ENCODE results near the gene AOPEP. TPM values are rescaled to one million over a fixed set of nuclear protein-coding genes. Genes with fewer than 3 reads are reported as not detected.

Gene AOPEP
- total RNA-seq, 1 donor from 2014 or later, result 75.3 TPM

GRCh38 chr9:95067897-95068296 lies 341.4 kb downstream of the AOPEP start:
- H3K79me2 ChIP-seq (ENCODE audit: insufficient read depth, low read length), result peaks cover 99% of the 10 kb centered on the region
- H3K36me3 ChIP-seq (ENCODE audit: insufficient read depth, low read length), result peaks cover 52% of the 10 kb centered on the region
- no peak overlapping the region for H3K27ac ChIP-seq (ENCODE audit: low read depth, low read length)
- H2AFZ ChIP-seq (ENCODE audit: low read depth, low read length), result no peak overlapping the region
- Mint-ChIP-seq H3K36me3 (ENCODE audit: low read depth, unreplicated experiment) (peaks cover 18% of the 10 kb centered on the region), H3K27me3 (ENCODE audit: low read depth, unreplicated experiment) (no peaks in the 10 kb centered on the region), H3K4me1 (ENCODE audit: low read depth, unreplicated experiment) (peaks cover 16% of the 10 kb centered on the region), H3K4me3 (ENCODE audit: unreplicated experiment) (no peak overlapping the region), H3K9me3 (ENCODE audit: unreplicated experiment) (no peaks in the 10 kb centered on the region), H3K27ac (ENCODE audit: unreplicated experiment) (no peak overlapping the region)
- no peaks in the 10 kb centered on the region for H3K4me1 ChIP-seq (ENCODE audit: insufficient read depth, low read length)
- no peaks in the 10 kb centered on the region for H3K9me3 ChIP-seq (ENCODE audit: insufficient read depth, low read depth, low read length)
- no peak overlapping the region for H3K4me3 ChIP-seq (ENCODE audit: insufficient read depth, low read depth, low read length)
- H3K9ac ChIP-seq (ENCODE audit: low read length), result no peak overlapping the region
- no peak for TF ChIP-seq CTCF (IDR thresholded peaks at IDR 0.05; ENCODE audit: insufficient read depth, low read depth, low read length)
- no peak for TF ChIP-seq EZH2 (IDR thresholded peaks at IDR 0.05; ENCODE audit: insufficient read depth, low read length)
- H3K4me2 ChIP-seq (ENCODE audit: low read length), result no peak overlapping the region
- no peak for FAIRE-seq
- H3K27me3 ChIP-seq (ENCODE audit: insufficient read depth, low read length), result no peaks in the 10 kb centered on the region
- DNase-seq (ENCODE audit: low read depth), result no peak
- peaks cover 99% of the 10 kb centered on the region for H4K20me1 ChIP-seq (ENCODE audit: insufficient read depth, low read length)

GRCh38 chr9:95070549-95071021 lies 344.1 kb downstream of the AOPEP start:
- no peak overlapping the region for H3K4me2 ChIP-seq (ENCODE audit: low read length)
- Mint-ChIP-seq H3K27me3 (ENCODE audit: low read depth, unreplicated experiment) (no peaks in the 10 kb centered on the region), H3K4me3 (ENCODE audit: unreplicated experiment) (no peak overlapping the region), H3K36me3 (ENCODE audit: low read depth, unreplicated experiment) (peaks cover 30% of the 10 kb centered on the region), H3K27ac (ENCODE audit: unreplicated experiment) (no peak overlapping the region), H3K4me1 (ENCODE audit: low read depth, unreplicated experiment) (peaks cover 18% of the 10 kb centered on the region), H3K9me3 (ENCODE audit: unreplicated experiment) (no peaks in the 10 kb centered on the region)
- H3K27ac ChIP-seq (ENCODE audit: low read depth, low read length), result no peak overlapping the region
- peaks cover 34% of the 10 kb centered on the region for H3K36me3 ChIP-seq (ENCODE audit: insufficient read depth, low read length)
- DNase-seq (ENCODE audit: low read depth), result no peak
- FAIRE-seq, result no peak
- H3K79me2 ChIP-seq (ENCODE audit: insufficient read depth, low read length), result peaks cover 100% of the 10 kb centered on the region
- no peak for TF ChIP-seq EZH2 (IDR thresholded peaks at IDR 0.05; ENCODE audit: insufficient read depth, low read length)
- TF ChIP-seq CTCF (IDR thresholded peaks at IDR 0.05; ENCODE audit: insufficient read depth, low read depth, low read length), result no peak
- peaks cover 98% of the 10 kb centered on the region for H4K20me1 ChIP-seq (ENCODE audit: insufficient read depth, low read length)
- H2AFZ ChIP-seq (ENCODE audit: low read depth, low read length), result no peak overlapping the region
- no peak overlapping the region for H3K9ac ChIP-seq (ENCODE audit: low read length)
- H3K27me3 ChIP-seq (ENCODE audit: insufficient read depth, low read length), result no peaks in the 10 kb centered on the region
- no peaks in the 10 kb centered on the region for H3K9me3 ChIP-seq (ENCODE audit: insufficient read depth, low read depth, low read length)
- no peak overlapping the region for H3K4me3 ChIP-seq (ENCODE audit: insufficient read depth, low read depth, low read length)
- H3K4me1 ChIP-seq (ENCODE audit: insufficient read depth, low read length), result no peaks in the 10 kb centered on the region

GRCh38 chr9:95071450-95071849 lies 345.0 kb downstream of the AOPEP start:
- no peak overlapping the region for H3K27ac ChIP-seq (ENCODE audit: low read depth, low read length)
- peaks cover 31% of the 10 kb centered on the region for H3K36me3 ChIP-seq (ENCODE audit: insufficient read depth, low read length)
- H4K20me1 ChIP-seq (ENCODE audit: insufficient read depth, low read length), result peaks cover 98% of the 10 kb centered on the region

More at GRCh38 chr9:95071450-95071849, 345.0 kb downstream of the AOPEP start:
- Histone ChIP-seq H3K4me3 (ENCODE audit: insufficient read depth, low read depth, low read length) (no peak overlapping the region), H2AFZ (ENCODE audit: low read depth, low read length) (no peak overlapping the region), H3K79me2 (ENCODE audit: insufficient read depth, low read length) (peaks cover 100% of the 10 kb centered on the region), H3K4me1 (ENCODE audit: insufficient read depth, low read length) (no peaks in the 10 kb centered on the region), H3K9me3 (ENCODE audit: insufficient read depth, low read depth, low read length) (no peaks in the 10 kb centered on the region), H3K4me2 (ENCODE audit: low read length) (no peak overlapping the region), H3K27me3 (ENCODE audit: insufficient read depth, low read length) (no peaks in the 10 kb centered on the region), H3K9ac (ENCODE audit: low read length) (no peak overlapping the region)
- no peaks in the 10 kb centered on the region for H3K27me3 Mint-ChIP-seq (ENCODE audit: low read depth, unreplicated experiment)
- no peaks in the 10 kb centered on the region for H3K9me3 Mint-ChIP-seq (ENCODE audit: unreplicated experiment)
- DNase-seq (ENCODE audit: low read depth) (no peak), FAIRE-seq (no peak)
- H3K36me3 Mint-ChIP-seq (ENCODE audit: low read depth, unreplicated experiment), result peaks cover 33% of the 10 kb centered on the region
- peaks cover 11% of the 10 kb centered on the region for H3K4me1 Mint-ChIP-seq (ENCODE audit: low read depth, unreplicated experiment)
- H3K4me3 Mint-ChIP-seq (ENCODE audit: unreplicated experiment), result no peak overlapping the region
- H3K27ac Mint-ChIP-seq (ENCODE audit: unreplicated experiment), result no peak overlapping the region
- TF ChIP-seq EZH2 (IDR thresholded peaks at IDR 0.05; ENCODE audit: insufficient read depth, low read length), result no peak
- TF ChIP-seq CTCF (IDR thresholded peaks at IDR 0.05; ENCODE audit: insufficient read depth, low read depth, low read length), result no peak

Data from astrocyte (in vitro differentiated cells and primary cell).